ENCODE results near the gene OTUB1. TPM values are rescaled to one million over a fixed set of nuclear protein-coding genes. Genes with fewer than 3 reads are reported as not detected.

OTUB1 gene
- total and polyA plus RNA-seq, 2 of the 13 experiments (the other 11 are each of a cell fraction or from before 2014, with no cell fraction given) = 58.8 to 130 TPM

- peak; percentile 29; the same call in 1 of the 2 replicates for TF ChIP-seq NR2C2 (CRISPR knock-in tag; IDR thresholded peaks at IDR 0.05; ENCODE audit: borderline replicate concordance)
- TF ChIP-seq ATF3 (CRISPR knock-in tag; IDR thresholded peaks at IDR 0.05) = no peak
- peak; percentile 55; the same call in 1 of the 2 replicates for TF ChIP-seq PPARG (CRISPR knock-in tag; conservative IDR thresholded peaks at IDR 0.05)
- TF ChIP-seq FOXP1 (IDR thresholded peaks at IDR 0.05) = no peak
- 0 out of 2 replicates have a peak, but pooled peaks have one; percentile 21 for TF ChIP-seq FOXP1 (CRISPR knock-in tag; IDR thresholded peaks at IDR 0.05)
- peak; percentile 94 for TF ChIP-seq ZNF501 (CRISPR knock-in tag; IDR thresholded peaks at IDR 0.05)
- TF ChIP-seq BORCS8-MEF2B (CRISPR knock-in tag; IDR thresholded peaks at IDR 0.05) = peak; percentile 63
- peak; percentile 52; the same call in 1 of the 2 replicates for TF ChIP-seq ZNF30 (CRISPR knock-in tag; IDR thresholded peaks at IDR 0.05)
- TF ChIP-seq YY1 (IDR thresholded peaks at IDR 0.05; ENCODE audit: insufficient read depth, insufficient replicate concordance, low read depth, low read length) = peak; percentile 43
- no peak for TF ChIP-seq SALL2 (CRISPR knock-in tag; IDR thresholded peaks at IDR 0.05)
- TF ChIP-seq SALL1 (CRISPR knock-in tag; IDR thresholded peaks at IDR 0.05) = peak; percentile 65
- peak; percentile 43; the same call in 1 of the 2 replicates for TF ChIP-seq DR1 (CRISPR knock-in tag; IDR thresholded peaks at IDR 0.05)
- peak; percentile 58; the same call in 1 of the 2 replicates for TF ChIP-seq MLX (CRISPR knock-in tag; IDR thresholded peaks at IDR 0.05)
- TF ChIP-seq ATF7 (IDR thresholded peaks at IDR 0.05) = no peak
- 0 out of 2 replicates have a peak, but pooled peaks have one; percentile 5 for TF ChIP-seq ATF7 (CRISPR knock-in tag; IDR thresholded peaks at IDR 0.05)
- TF ChIP-seq PHF21A (CRISPR knock-in tag; IDR thresholded peaks at IDR 0.05) = peak; percentile 90; the same call in 1 of the 2 replicates
- TF ChIP-seq FLYWCH1 (CRISPR knock-in tag; IDR thresholded peaks at IDR 0.05) = no peak
- TF ChIP-seq HDAC2 (CRISPR knock-in tag; IDR thresholded peaks at IDR 0.05) = peak; percentile 88
- TF ChIP-seq MEIS1 (CRISPR knock-in tag; IDR thresholded peaks at IDR 0.05; ENCODE audit: borderline replicate concordance) = peak; percentile 64; the same call in 1 of the 2 replicates
- peak; percentile 42; the same call in 1 of the 2 replicates for TF ChIP-seq ZBTB2 (CRISPR knock-in tag; IDR thresholded peaks at IDR 0.05; ENCODE audit: low read depth)
- no peak for TF ChIP-seq MXI1 (IDR thresholded peaks at IDR 0.05; ENCODE audit: borderline replicate concordance, low read depth, low read length)
- peak; percentile 87 for TF ChIP-seq ARNTL (CRISPR knock-in tag; IDR thresholded peaks at IDR 0.05)
- peak; percentile 33; the same call in 1 of the 2 replicates for TF ChIP-seq MIER3 (CRISPR knock-in tag; IDR thresholded peaks at IDR 0.05; ENCODE audit: borderline replicate concordance)
- TF ChIP-seq IRF1 (CRISPR knock-in tag; IDR thresholded peaks at IDR 0.05; ENCODE audit: low read depth) = no peak
- no peak for TF ChIP-seq RNF219 (CRISPR knock-in tag; IDR thresholded peaks at IDR 0.05)
- TF ChIP-seq RBFOX2 (IDR thresholded peaks at IDR 0.05; ENCODE audit: low read depth, low read length) = peak; percentile 79
- TF ChIP-seq ZNF607 (CRISPR knock-in tag; IDR thresholded peaks at IDR 0.05; ENCODE audit: borderline replicate concordance) = 0 out of 2 replicates have a peak, but pooled peaks have one; percentile 74
Observed at GRCh38 chr11:64007629-64008282, 21.5 kb downstream of the OTUB1 start (continued).
